ENCODE measurements around the gene SLC18A3.

DNA sequence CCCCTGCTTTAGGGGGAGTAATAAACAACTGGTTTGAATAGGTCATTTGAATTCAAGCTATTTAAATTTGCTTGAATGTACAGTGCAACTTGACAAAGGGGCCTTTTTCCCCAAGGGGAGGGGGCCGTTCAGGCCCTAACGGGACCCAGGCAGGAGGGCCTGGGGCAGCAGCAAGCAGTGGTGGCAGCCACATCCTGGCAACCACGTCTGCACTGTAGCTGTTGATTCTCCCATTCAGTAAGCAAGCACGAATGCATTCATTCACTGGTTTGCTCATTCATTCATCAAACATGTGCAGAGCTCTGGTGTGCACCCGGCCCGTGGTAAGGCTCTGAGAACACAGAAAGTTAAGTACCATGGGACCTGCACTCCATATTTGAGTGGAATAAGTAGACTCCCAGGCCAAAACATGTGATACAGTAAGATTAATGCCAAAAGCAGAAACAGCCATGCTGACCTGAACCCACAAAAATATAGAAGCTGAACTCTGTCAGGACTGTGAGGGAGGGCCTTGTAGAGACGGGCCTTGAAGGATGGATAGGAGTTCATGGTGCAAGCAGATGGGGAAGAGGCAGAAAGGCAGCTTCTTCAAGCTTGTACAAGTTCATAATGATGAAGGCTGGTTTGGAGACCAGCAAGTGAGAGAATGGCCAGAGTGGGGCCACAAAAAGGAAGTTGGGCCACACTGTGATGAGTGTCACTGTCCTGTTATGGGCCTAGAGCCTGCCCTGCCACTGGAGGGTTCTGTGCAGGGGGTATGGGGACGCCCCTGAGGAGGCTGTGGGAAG is 40.0 kb downstream of the SLC18A3 start:
- TF ChIP-seq, protein P1, sequence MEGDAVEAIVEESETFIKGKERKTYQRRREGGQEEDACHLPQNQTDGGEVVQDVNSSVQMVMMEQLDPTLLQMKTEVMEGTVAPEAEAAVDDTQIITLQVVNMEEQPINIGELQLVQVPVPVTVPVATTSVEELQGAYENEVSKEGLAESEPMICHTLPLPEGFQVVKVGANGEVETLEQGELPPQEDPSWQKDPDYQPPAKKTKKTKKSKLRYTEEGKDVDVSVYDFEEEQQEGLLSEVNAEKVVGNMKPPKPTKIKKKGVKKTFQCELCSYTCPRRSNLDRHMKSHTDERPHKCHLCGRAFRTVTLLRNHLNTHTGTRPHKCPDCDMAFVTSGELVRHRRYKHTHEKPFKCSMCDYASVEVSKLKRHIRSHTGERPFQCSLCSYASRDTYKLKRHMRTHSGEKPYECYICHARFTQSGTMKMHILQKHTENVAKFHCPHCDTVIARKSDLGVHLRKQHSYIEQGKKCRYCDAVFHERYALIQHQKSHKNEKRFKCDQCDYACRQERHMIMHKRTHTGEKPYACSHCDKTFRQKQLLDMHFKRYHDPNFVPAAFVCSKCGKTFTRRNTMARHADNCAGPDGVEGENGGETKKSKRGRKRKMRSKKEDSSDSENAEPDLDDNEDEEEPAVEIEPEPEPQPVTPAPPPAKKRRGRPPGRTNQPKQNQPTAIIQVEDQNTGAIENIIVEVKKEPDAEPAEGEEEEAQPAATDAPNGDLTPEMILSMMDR (IDR thresholded peaks at IDR 0.05), result no peak
- no peak for TF ChIP-seq POLR2A (IDR thresholded peaks at IDR 0.05)
- no peak for TF ChIP-seq EP300 (IDR thresholded peaks at IDR 0.05)

All from tibial nerve (tissue), 4 donors.